HG02981 (cell line): ENCODE data around the gene NR1H2.

ENCODE experiments used
- ATAC-seq: cut with Tn5 transposase; IDR thresholded peaks from one replicate; pipeline ENCODE4 v1.9.1; 2021; ENCODE audit warnings: mild to moderate bottlenecking, moderate library complexity; ENCODE audit not compliant: unreplicated experiment

NR1H2 gene

DNA sequence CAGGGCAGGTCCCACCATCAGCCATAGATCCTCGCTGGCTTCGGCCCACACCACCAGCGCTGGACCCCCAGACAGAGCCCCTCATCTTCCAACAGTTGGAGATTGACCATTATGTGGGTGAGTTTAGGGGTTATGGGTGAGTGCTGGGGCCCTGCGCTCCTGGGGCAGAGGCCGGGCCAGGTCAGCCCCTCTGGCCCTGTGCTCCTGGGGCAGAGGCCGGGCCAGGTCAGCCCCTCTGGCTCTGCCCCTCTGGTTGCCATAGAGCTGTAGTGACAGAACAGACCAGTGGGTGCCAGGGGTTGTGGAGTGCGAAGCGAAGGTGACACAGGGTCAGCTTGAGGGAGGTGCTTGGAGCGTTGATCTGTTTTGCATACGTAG lies 23.1 kb downstream of the NR1H2 start:
- no peak for ATAC-seq

DNA sequence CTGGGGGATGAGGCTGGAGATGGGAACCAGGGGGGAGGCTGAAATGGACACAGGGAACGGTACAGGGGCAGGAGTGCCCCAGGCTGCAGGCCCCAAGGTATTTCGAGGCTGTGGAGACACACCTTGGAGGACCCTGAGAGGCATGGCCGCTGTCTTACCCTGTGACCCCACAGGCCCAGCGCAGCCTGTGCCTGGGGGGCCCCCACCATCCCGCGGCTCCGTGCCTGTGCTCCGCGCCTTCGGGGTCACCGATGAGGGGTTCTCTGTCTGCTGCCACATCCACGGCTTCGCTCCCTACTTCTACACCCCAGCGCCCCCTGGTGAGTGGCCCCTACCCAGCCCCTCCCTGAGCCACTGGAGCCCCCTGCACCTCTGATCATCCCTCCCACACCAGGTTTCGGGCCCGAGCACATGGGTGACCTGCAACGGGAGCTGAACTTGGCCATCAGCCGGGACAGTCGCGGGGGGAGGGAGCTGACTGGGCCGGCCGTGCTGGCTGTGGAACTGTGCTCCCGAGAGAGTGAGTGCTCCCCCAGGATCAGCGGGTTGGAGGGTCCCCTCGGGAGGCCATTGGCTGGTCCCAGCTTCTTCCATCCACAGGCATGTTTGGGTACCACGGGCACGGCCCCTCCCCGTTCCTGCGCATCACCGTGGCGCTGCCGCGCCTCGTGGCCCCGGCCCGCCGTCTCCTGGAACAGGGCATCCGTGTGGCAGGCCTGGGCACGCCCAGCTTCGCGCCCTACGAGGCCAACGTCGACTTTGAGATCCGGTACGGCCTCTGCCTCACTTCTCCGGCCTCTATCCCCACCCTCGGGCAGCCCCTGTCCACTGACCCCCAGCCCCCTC lies 25.6 kb downstream of the NR1H2 start:
- ATAC-seq = no peak

DNA sequence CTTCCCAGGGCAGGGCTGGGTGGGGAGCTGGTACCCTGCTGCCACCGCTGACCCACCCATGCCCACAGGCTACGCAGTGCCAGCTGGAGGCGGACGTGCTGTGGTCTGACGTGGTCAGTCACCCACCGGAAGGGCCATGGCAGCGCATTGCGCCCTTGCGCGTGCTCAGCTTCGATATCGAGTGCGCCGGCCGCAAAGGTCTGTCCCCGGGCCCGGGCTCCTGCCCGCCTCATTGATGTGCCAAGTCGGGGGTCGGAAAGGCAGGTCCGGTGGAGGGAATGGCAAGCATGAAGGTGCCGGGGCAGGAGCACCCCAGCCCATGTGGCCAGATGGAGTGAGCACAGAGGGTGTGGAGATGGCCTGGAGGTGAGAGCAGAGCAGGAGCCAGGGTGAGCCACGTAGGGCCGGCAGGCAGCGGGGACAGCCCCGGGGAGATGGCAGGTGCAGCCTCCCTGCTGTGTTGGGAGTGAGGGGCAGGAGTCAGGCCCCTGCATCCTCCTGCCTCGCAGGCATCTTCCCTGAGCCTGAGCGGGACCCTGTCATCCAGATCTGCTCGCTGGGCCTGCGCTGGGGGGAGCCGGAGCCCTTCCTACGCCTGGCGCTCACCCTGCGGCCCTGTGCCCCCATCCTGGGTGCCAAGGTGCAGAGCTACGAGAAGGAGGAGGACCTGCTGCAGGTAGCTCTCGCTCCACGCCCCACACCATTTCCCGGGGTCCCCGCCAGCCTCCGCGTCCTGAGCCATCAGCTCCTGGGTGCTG lies 26.5 kb downstream of the NR1H2 start:
- no peak for ATAC-seq

DNA sequence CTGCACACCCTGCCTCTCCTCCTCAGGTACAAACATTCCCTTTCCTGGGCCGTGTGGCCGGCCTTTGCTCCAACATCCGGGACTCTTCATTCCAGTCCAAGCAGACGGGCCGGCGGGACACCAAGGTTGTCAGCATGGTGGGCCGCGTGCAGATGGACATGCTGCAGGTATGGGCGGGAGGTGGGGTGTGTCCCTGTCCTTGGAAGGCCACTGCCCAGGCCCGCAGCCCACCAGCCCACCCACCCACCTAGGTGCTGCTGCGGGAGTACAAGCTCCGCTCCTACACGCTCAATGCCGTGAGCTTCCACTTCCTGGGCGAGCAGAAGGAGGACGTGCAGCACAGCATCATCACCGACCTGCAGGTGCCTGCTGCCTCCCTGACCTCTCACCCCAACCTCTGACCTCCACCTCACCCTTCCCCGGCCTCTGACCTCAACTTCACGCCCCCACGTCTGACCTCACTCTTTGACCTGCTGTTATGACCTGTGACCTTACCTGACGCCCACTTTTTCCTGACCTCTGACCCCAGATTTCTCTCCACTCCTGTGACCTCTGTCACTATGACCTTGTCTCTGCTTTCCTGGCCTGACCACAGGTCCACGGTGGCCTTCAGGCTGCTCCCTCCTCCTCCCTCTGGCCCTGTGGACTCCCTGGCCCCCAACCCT lies 30.0 kb downstream of the NR1H2 start:
- ATAC-seq = no peak

DNA sequence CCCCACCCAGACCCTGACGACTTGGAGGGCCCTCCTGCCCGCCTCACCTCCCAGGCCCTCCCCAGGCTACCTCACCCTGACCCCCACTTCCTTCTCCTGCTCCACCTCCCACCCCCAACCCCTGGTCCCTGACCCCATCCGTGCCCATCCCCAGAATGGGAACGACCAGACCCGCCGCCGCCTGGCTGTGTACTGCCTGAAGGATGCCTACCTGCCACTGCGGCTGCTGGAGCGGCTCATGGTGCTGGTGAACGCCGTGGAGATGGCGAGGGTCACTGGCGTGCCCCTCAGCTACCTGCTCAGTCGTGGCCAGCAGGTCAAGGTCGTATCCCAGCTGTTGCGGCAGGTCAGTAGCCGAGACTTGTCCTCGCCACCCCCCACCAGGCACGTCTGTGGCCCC lies 30.6 kb downstream of the NR1H2 start:
- no peak for ATAC-seq

DNA sequence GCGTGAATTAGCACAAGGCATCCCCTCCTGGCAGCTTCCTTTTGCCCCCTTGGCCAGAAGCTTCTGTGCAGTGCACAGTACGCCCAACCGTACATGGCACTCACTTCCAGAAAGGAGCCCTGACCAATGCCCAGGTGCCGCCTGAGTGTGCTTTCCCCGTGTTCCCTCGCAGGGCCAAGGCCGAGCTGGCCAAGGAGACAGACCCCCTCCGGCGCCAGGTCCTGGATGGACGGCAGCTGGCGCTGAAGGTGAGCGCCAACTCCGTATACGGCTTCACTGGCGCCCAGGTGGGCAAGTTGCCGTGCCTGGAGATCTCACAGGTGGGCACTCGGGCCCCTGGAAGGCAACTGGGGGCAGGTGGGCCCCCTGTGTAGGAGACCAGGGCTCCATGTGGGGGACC lies 33.1 kb downstream of the NR1H2 start:
- no peak for ATAC-seq

DNA sequence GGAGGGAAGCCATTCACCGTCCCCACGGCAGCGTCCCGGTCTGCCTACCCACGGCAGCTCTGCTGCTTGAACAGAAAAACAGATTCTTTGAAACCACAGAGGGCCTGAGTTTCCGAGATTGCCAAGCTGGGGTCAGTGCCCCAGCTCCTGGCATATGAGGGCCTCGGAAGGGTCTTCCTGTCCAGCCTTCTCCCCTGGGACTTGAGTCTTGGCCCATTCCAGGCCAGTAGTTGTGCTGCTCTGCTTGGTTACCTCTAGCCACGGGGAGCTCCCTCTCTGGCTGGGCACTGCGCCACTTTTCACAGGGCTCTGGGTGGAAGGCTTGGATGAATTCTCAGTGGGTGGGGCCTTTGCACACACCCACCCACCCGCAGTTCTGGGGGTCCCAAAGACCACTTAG lies 33.9 kb downstream of the NR1H2 start:
- no peak for ATAC-seq

DNA sequence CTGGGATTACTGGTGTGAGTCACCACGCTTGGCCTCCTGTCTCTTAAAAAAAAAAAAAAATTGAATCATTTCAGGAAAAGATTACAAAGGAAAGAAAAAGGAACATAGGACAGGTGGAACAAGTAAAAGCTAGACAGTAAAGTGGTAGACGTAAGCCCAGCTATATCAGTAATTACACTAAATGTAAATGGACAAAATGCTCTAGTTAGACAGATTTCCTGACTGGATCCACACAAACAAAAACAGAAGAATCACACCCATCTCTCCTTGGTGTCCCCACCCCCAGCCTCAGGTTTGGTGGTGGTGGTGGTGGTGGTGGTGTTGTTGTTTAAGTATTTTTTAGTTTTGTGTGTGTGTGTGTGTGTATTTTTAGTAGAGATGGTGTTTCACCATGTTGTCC lies 36.2 kb downstream of the NR1H2 start:
- no peak for ATAC-seq

DNA sequence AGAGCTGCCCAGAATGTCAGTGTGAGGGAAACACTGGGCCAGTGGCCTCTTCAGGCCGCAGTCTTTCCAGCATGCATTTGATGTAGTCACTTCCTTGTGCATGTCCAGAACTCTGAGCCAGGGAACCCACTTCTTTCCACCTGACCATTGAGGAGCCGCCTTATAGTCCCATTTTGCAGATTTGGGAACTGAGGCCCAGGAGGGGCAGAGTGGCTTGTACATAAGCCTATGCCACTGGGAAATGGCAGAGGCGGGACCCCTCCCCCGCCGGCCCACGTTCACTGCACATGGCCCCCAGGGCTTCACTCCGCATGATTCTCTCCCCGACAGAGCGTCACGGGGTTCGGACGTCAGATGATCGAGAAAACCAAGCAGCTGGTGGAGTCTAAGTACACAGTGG lies 36.8 kb downstream of the NR1H2 start:
- no peak for ATAC-seq

DNA sequence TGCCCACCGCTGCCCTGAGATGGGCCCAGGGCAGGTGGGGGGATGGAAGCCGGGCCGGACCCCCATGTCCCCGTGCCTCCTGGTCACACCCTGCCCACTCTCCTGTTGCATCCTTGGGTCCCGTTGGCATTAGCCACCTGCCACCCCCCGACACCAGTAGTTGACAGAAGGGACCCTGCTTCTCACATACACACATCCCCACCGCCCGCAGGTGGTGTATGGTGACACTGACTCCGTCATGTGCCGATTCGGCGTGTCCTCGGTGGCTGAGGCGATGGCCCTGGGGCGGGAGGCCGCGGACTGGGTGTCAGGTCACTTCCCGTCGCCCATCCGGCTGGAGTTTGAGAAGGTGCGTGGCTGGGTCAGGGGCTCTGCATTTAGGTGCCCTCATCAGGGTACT lies 37.3 kb downstream of the NR1H2 start:
- no peak for ATAC-seq

DNA sequence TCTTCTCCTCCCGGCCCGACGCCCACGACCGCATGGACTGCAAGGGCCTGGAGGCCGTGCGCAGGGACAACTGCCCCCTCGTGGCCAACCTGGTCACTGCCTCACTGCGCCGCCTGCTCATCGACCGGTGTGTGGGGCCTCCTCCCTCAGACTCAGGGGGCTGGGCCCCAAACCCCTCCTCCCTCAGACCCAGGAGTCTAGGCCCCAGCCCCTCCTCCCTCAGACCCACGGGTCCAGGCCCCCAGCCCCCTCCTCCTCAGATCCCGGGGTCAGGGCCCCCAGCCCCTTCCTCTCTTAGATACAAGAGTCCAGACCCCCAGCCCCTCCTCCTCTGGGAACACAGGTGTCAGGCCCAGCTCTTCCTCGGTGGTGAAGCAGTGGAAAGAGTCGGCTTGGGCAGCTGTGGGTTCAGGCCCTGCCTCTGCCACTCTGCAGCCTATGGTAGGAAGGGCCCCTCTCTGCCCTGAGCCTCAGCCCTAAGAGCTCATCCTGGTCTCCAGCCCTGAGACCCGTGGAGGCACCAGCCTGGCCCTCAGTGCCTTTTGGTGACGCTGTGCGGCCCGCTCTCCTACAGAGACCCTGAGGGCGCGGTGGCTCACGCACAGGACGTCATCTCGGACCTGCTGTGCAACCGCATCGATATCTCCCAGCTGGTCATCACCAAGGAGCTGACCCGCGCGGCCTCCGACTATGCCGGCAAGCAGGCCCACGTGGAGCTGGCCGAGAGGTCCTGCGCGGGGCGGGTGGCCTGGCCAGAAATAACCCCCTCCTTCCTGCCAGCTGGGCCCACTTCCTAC lies 38.8 kb downstream of the NR1H2 start:
- peak; percentile 1 for ATAC-seq

DNA sequence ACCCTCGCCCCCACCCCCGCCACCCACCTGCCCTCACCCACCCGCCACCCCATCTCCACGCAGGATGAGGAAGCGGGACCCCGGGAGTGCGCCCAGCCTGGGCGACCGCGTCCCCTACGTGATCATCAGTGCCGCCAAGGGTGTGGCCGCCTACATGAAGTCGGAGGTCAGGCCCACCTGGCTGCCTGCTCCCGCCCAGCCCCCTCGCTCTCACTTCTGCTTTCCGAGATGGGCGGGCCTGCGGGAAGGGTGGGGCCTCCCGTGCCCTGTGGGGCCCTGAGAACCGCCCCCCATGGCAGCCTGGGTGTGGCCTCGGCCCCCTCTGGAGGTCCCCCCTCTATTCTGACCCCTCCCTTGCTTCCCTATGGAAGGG lies 39.4 kb downstream of the NR1H2 start:
- ATAC-seq = peak; percentile 34

DNA sequence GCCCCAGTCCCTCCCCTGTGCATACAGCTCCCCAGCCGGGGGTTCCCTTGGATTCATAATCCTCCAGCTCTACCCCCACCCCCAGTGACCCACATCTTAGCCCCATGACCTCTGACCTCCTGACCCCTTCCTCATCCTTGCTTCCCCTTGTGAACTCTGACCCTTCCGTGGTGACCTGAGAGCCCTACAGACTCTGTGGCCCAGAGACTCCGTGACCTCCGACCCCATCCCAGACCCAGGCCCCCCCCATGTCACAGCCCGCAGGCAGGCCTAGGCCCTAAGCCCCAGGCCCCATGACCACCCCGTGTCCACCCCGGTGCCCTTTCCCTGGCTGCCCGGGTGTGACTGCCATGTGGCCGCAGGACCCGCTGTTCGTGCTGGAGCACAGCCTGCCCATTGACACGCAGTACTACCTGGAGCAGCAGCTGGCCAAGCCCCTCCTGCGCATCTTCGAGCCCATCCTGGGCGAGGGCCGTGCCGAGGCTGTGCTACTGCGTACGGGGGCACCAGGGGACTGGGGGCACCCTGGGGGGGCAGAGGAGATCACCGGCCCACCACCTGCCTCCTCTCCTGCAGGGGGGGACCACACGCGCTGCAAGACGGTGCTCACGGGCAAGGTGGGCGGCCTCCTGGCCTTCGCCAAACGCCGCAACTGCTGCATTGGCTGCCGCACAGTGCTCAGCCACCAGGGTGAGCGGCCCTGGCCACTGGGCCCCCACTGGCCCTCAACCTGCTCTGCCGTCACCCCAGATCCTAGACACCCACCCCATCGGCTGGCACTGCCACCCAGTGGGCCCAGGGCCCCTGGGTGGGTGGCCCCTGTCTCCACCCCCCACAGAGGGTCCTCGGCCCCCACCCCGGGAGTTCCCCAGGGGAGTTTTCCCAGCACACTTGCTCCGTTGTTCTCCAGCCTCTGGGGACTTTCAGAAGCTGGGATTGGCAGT lies 40.0 kb downstream of the NR1H2 start:
- ATAC-seq = no peak

DNA sequence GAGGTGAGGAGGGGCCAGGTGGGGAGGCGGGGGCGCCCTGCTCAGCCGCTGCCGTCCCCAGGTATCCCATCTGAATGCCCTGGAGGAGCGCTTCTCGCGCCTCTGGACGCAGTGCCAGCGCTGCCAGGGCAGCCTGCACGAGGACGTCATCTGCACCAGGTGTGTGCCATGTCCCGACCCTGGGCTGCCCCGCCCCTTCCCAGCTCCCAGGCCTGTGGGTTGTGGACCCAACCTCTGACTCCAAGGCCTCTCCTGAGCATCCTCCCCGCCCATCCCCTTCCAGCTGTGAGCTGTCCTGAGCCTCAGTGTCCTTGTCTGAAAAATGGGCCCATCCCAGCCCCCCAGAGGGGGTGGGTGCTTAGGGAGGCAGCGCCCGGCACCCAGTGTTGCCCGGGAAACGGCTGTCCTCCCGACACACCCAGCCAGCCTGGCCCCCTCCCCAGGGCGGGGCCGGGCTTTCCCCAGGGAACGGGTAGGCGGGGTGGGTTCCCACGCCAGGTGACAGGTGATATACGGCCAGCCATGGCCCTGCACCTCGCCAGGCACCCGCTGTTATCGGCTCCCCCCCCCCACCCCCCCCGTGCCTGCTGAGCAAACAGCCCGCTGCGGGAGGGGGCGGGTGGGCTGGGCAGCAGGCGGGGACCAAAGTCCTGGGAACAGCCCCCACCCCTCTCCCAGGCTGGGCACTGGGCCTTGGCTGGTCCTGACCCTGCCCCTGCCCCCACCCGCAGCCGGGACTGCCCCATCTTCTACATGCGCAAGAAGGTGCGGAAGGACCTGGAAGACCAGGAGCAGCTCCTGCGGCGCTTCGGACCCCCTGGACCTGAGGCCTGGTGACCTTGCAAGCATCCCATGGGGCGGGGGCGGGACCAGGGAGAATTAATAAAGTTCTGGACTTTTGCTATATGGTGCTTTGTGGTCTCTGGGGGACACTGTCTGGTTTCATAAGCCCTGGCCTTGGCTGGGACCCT lies 41.1 kb downstream of the NR1H2 start:
- ATAC-seq = no peak

DNA sequence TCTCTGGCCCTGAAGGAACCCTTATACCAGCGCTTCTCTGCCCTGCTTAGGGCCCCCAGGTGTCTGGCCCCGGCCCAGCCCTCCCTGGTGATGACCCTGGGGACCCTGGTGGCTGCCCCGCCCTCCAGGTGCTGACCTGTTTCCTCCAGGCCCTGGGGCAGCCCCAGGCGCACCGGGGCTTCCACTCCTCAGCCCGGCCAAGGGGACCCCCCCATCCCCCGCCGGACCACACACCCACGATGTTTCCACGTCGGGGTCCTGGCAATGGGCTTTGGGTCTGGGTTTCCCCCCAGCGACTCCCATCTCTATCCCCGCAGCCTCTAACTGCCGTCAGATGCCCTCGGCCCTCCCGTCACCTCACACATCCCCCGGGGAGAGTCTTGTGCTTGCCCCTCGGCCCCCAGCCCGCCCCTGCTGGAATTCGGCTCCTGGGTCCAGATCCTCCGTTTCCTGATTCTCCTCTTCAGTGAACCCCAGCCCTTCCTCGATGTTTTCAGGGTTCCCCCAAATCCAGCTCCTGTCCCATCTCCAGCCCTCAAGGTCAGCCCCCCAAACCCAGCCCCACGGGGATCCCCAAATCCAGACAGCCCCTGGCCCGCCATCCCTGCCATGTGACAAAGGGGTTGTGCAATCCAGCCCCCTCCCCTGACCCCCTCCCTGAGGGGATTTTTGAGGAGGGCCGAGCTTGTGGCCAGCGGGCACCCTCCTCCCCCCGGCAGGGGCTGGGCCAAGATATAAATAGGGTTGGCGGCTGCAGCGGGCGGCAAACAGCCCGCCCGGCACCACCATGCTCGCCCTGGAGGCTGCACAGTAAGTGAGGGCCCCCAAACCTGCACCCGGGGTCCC lies 42.1 kb downstream of the NR1H2 start, which contains the start of gene SPIB:
Gene SPIB, plus strand, starts transcription at position 763 of the 846 bp plus-strand sequence. Its CDS starts 25 bp downstream, at position 788.
- no peak for ATAC-seq

DNA sequence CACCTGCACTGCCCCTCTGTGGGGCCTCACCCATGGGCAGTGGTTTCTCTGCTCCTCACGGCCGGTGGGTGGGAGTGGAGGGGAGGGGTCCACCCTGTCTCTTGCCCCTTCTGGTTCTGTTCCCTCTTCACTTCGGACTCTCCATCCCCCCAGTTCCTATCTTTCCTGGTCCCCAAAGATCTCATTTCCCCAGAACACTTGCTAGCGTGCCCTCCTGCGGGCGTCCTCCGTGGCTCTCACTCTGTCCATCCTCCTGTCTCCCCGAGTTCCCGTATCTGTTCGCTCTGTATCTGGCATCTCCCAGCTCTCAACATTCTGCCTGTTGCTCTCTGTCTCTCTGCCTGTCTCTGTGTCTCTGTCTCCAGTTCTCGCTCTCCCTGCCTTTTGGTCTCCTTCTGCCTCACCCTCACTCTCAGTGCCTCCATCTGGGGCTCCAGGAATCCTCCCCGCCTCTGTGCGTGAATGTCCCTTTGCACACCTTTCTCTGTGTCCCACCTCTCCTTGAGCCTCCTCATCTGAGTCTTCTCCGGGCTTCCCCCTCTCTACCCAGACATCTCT lies 42.8 kb downstream of the NR1H2 start:
- no peak for ATAC-seq

DNA sequence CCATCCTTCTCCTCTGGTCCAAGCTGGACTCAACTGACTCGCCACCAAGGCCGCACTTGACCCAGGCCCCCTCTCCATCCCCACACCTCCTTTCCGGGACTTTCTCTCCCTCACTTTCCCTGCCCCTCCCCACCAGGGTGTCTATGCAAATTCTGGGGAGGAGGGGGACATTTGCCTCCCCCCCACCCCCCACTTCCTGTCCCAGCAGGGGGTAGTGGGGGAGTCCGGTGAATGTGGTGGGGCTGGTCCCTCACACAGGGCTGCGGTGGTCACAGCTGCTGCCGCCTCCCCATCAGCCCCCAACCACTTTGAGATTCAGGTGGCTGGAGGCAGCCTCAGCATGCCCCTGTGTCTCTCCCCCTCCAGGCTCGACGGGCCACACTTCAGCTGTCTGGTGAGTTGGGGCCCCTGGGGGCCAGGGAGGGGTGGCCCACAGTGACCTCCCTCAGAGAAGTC lies 43.4 kb downstream of the NR1H2 start:
- ATAC-seq = no peak
